OCI-LY3 (cell line): Measurements from ENCODE around the gene CMKLR1.

Experiments
- EZH2phosphoT487 ChIP-seq: fragments of 200-600 bp; shearing (Covaris generic); IDR thresholded peaks from 2 replicates; pipeline ENCODE4 v1.6.1; 2018; ENCODE audit warnings: antibody characterized with exemption, mixed run types, low read depth
- TF ChIP-seq, protein P1 (sequence below): fragments of 200-600, 300-600 bp; sonication (generic); IDR thresholded peaks from 2 replicates; pipeline ENCODE4 v1.5.1; 2014; ENCODE audit warnings: antibody characterized with exemption, low read length, low read depth

DNA sequence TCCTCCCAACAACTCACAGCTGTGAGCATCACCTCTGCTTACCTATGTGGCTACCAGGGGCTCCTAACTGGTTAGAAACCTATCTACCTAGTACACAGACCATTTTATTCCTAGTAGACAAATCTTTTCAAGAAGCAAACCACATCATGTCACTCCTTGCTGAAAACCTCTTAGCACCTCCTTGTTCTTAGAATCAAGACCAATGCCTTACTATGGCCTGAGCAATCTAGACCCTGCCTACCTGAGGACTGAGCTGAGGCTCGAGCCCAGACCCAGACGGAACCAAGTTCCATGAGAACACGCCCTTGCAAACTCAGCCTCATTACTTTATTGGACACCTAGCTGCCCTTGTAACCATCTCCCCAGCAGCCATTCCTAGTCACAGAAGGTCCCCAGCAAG, 32.6 kb downstream of the CMKLR1 start:
- TF ChIP-seq, protein P1, sequence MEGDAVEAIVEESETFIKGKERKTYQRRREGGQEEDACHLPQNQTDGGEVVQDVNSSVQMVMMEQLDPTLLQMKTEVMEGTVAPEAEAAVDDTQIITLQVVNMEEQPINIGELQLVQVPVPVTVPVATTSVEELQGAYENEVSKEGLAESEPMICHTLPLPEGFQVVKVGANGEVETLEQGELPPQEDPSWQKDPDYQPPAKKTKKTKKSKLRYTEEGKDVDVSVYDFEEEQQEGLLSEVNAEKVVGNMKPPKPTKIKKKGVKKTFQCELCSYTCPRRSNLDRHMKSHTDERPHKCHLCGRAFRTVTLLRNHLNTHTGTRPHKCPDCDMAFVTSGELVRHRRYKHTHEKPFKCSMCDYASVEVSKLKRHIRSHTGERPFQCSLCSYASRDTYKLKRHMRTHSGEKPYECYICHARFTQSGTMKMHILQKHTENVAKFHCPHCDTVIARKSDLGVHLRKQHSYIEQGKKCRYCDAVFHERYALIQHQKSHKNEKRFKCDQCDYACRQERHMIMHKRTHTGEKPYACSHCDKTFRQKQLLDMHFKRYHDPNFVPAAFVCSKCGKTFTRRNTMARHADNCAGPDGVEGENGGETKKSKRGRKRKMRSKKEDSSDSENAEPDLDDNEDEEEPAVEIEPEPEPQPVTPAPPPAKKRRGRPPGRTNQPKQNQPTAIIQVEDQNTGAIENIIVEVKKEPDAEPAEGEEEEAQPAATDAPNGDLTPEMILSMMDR, result no peak
- no peak for TF ChIP-seq EZH2phosphoT487
